ENCODE data around the gene TMEM19.
"Not testable (repeated sequence)": the region's sequence is repeated elsewhere in the genome, so short reads cannot be mapped to it uniquely, and the experiment has no call there.

The TMEM19 gene

GRCh38 chr12:71666259-71666658 is 19.6 kb upstream of the TMEM19 start:
- no peak for DNase-seq

DNA sequence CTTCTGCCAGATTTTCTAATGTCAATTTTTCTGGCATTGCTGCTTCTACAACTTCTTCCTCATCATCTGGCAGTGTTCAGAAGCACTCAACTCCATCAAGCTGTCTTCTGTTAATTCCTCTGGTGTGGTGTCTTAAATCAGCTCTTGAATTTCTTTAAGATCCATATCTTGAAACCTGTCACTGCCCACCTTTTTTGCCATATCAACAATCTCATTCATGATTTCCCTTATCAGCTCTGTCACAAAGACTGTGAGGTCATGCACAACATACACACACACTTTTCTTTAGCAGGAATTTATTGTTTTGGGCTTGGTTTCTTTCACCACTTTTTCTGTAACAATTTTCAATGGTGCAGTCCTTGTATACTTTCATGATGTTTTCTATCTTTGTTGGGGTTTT is 14.6 kb upstream of the TMEM19 start:
- no peak for DNase-seq

DNA sequence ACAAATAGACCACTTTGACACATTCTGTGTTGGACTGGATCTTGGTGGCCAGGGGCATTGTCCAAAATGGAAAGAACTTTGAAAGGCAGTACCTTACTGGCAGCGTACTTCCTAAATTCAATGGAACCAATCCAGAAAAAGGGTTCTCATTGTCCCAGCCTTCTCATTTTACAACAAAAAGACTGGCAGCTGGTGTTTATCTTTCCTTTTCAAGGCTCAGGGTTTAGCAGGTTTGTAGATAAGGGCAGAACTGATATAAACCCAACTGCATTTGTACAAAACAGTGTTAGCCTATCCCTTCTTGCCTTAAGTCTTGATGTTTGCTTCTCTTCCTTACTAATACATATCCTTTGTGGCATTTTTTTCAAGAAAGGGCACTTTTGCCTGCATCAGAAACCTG is 14.1 kb upstream of the TMEM19 start:
- no peak for DNase-seq

- DNase-seq = no peak
Observed at GRCh38 chr12:71682466-71682865, 3.4 kb upstream of the TMEM19 start.

DNA sequence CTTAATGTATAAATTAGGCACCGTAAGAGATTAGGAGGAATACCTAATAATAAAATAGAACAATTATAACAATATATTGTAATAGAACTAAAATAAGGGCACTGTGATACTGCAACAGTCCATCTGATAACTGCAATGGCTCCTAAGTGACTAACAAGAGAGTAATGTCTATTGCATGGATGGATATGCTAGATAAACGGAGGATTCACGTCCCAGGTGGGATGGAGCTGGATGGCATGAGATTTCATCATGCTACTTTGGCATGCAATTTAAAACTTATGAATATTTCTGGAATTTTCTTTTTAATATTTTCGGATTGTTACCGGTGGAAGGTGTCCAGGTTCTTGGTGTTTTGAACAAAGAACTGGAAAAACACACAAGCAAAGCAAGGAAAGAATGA is 2.2 kb upstream of the TMEM19 start:
- no peak for DNase-seq

- no peak for DNase-seq
Observed at GRCh38 chr12:71684081-71684480, 1.8 kb upstream of the TMEM19 start.

DNA sequence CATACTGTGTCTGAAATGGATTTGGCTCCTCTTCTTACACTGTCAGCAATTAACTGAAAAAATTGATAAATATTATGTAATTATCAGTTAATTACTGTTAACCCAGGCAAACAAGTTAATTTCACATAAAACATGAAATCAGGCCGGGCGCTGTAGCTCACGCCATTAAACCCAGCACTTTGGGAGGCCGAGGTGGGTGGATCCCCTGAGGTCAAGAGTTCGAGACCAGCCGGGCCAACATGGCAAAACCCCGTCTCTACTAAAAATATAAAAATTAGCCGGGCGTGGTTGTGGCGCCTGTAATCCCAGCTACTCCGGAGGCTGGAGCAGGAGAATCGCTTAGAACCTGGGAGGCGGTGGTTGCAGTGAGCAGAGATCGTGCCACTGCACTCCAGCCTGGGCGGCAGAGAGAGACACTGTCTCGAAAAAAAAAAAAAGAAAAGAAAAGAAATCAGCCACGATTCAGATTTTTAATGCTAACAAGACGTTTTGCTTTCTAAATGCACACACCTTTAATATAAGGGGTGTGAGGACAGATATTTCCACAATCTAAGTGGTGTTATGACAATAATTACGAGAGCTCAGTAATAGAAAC is 473 bp upstream of the TMEM19 start:
- no peak for DNase-seq

GRCh38 chr12:71686658-71687025 is 760 bp downstream of the TMEM19 start:
- DNase-seq = no peak

DNA sequence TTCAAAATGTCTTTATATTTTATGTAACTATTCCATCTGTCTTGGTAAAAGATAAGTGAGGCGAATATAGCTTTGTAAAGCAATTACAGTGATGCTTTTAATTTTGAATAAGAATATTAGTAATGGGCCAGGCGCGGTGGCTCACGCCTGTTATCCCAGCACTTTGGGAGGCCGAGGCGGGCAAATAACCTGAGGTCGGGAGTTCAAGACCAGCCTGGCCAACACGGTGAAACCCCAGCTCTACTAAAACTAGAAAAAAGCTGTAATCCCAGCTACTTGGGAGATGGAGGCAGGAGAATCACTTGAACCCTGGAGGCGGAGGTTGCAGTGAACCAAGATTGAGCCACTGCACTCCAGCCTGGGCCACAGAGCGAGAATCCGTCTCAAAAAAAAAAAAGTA is 1.3 kb downstream of the TMEM19 start:
- not testable (repeated sequence) for DNase-seq

GRCh38 chr12:71688961-71689570 is 3.2 kb downstream of the TMEM19 start:
- no peak for DNase-seq

DNA sequence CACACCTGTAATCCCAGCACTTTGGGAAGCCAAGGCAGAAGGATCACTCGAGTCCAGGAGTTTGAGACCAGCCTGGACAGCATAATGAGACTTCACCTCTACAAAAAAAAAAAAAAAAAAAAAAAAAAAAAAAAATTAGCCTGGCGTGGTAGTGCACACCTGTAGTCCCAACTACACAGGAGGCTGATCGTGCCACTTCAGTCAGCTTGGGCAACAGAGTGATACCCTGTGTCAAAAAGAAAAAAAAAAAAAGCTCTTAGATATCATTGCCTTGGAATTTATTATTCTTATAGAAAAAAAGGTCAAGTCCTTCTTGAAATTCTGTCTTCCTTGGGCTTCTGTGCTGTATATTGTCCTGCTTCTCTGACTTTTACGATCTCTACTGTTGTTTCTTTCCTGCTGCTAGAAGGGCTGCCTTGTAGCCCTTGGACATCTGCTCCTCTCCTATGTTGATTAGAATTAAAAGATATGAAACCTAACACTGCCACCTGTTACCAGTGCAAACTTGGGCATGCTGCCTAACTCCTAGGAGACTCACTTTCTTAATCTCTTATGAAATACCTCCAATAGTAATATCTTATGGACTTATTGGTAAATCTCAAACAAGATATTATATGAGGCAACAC is 5.7 kb downstream of the TMEM19 start:
- no peak for DNase-seq

GRCh38 chr12:71693126-71693525 is 7.2 kb downstream of the TMEM19 start:
- no peak for DNase-seq

DNA sequence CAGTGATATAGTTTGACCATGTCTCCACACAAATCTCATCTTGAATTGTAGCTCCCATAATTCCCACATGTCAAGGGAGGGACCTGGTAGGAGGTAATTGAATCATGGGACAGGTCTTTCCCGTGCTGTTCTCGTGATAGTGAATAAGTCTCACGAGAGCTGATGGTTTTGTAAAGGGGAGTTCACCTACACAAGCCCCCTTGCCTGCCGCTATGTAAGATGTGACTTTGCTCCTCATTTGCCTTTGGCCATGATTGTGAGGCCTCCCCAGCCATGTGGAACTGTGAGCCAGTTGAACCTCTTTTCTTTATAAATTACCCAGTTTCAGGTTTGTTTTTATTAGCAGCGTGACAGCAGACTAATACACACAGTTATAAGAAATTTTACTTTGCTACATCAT is 7.8 kb downstream of the TMEM19 start:
- DNase-seq = not testable (repeated sequence)

DNA sequence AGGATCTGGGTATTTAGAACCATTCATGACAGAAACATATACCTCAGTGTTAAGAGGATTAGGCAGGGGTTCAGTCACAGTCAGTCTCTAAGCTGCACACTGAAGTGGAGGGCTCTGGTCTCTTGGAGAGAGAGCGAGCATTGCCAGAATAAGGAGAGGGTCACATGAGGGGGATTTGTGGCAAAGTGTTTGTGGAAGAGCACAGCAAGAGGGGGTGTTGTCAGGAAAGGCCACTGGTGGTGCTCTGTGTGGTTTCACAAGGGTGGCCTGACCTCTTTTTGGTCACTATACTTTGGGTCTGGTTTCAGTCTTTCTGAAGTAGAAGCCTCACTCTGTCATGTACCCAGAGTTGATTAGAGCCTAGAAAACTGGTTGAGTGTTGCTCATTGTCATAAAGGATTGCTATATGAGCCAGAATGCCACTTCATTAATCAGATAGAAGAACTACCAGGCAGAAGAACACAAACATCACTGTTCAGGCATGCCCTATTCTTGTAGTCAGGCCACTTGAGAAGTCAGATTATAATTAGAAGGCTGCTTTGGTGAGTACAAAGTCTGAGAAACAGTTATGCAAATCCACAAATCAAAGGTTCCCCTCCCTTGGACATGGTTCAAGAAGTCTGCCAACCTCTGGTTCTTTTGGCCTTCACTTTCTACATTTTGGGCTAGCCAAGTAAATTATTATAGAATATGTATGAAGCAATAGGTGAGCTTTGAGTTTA is 8.4 kb downstream of the TMEM19 start:
- DNase-seq = no peak

DNA sequence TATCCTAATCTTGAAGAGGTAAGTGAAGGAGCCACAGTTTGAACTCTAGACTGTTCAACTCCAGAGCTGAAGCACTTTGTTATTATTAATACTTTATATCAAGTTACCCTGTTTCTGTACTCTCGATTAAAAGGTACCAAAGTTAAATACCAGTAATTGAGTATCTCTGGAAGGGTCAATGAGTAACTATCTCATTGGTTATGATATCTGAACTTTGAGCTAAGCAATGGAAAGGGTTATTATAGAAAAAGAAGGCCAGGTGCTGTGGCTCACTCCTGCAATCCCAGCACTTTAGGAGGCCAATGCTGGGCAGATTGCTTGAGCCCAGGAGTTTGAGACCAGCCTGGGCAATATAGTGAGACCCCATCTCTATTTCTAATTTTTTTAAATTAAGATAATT is 9.9 kb downstream of the TMEM19 start:
- DNase-seq = no peak

DNA sequence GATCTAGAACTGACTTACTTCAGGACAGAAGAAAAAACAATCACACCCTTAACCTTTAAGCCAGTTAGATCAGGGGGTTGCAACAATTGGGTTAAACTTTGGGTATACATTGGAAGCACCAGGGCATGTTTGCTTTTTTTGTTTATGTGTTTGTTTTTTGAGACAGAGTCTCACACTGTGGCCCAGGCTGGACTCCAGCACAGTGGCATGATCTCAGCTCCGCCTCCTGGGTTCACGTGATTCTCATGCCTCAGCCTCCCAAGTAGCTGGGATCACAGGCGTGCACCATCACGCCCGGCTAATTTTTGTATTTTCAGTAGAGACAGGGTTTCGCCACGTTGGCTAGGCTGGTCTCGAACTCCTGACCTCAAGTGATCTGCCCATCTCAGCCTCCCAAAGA is 16.3 kb downstream of the TMEM19 start:
- not testable (repeated sequence) for DNase-seq

- no peak for DNase-seq
Observed at GRCh38 chr12:71702590-71702989, 16.7 kb downstream of the TMEM19 start.

GRCh38 chr12:71703206-71703605 is 17.3 kb downstream of the TMEM19 start:
- no peak for DNase-seq

DNA sequence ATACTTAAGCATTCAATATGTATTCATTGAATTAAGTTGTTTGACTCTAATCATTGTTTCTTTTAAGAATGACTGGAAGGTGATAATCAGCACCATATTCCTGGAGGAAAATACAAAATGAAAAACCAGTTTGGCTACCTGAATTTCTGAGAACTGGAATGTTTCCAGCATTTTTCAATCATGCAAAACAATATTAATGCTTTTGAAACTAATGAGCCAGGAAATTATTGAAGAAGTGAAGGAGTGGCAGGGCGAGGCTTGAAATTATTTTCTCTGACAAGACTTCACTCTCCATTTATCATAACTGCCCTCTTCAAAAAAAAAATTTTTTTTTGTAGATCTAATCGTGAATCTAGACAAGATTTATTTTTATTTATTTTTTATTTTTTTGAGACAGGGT is 19.0 kb downstream of the TMEM19 start:
- no peak for DNase-seq

GRCh38 chr12:71708658-71709057 is 22.8 kb downstream of the TMEM19 start:
- no peak for DNase-seq

DNA sequence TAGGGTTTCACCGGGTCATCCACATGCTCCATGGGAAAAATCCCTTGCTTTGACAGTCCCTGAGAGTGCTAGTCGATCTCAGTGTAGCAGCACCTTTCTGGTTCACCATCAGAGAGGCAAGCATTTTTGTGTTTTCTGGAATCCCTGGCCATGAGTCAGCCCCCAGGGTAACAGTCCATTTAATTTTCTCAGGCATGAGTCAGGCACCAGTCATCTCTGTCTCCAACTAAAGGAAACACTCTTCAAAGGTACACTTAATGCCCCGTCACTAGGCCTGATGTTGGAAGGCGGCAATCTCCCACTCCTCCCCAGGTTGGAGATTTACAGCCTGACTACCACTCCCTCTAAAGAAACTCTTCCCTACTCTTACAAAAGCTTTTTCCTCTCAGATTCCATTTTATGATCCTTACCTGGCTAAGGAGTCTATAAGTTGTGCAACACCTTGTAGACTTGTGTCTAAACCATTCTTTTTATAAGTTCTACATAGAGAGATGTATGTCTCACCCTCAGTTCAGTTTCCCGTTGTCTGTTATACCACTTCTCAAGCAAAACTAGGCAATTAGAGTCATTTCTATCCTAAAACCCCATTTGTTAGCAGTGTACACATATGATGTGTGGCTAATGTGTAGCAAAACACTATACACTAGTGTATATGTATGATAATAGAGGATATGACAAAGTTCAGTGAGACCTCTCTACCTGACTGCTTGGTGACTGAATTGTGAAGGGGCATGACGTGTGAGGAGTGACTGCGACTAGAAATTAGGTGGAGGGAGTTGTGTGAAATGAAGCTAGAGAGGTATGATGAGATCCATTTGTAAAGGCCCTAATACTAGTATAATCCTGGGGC is 24.6 kb downstream of the TMEM19 start:
- no peak for DNase-seq

DNA sequence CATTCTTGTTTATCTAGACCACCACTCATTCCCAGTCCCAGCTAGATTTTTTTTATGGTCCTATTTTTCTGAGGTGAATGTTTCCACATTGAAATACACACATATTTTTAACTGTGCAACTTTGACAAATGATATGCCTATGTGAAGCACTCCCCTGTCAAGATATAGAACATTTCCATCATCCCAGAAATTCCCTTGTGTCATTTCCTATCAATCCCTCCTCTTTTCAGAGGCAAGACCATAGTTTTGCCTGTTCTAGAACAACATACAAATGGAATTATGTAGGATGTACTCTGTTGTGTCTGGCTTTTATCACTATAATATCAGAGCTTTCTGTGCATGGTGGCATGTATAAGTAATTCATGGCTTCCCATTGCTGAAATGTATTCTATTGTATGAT is 32.7 kb downstream of the TMEM19 start:
- no peak for DNase-seq
